C4-2B (cell line): ENCODE data around the gene FOXF1.

Source experiments
- H3K27ac ChIP-seq: fragments of 450-650 bp; 2 replicates; pipeline ENCODE4 v1.5.1; 2017
- ZFX ChIP-seq: fragments of 450-650 bp; IDR thresholded peaks from 2 replicates; pipeline ENCODE4 v1.6.1; 2017
- TF ChIP-seq, protein P1 (sequence below): fragments of 450-650 bp; conservative IDR thresholded peaks from 2 replicates; pipeline ENCODE4 v1.5.1; 2017; ENCODE audit warnings: mild to moderate bottlenecking

FOXF1 gene

GRCh38 chr16:86528061-86528929, 18.0 kb downstream of the FOXF1 start:
- TF ChIP-seq ZFX = no peak
- TF ChIP-seq, protein P1, sequence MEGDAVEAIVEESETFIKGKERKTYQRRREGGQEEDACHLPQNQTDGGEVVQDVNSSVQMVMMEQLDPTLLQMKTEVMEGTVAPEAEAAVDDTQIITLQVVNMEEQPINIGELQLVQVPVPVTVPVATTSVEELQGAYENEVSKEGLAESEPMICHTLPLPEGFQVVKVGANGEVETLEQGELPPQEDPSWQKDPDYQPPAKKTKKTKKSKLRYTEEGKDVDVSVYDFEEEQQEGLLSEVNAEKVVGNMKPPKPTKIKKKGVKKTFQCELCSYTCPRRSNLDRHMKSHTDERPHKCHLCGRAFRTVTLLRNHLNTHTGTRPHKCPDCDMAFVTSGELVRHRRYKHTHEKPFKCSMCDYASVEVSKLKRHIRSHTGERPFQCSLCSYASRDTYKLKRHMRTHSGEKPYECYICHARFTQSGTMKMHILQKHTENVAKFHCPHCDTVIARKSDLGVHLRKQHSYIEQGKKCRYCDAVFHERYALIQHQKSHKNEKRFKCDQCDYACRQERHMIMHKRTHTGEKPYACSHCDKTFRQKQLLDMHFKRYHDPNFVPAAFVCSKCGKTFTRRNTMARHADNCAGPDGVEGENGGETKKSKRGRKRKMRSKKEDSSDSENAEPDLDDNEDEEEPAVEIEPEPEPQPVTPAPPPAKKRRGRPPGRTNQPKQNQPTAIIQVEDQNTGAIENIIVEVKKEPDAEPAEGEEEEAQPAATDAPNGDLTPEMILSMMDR = no peak

DNA sequence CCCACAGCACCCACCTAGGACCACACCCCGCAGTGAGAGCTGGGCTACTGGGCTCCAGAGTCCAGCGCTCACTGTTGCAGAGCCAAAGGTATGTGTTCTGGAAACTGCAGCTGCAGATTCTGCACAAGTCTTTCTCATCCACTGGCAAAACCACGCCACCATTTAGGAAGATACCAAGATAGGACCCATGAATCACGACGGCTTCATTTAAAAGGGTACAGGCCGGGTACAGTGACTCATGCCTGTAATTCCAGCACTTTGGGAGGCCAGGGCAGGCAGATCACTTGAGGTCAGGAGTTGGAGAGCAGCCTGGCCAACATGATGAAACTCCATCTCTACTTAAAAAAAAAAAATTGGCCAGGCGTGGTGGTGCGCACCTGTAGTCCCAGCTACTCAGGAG, 18.8 kb downstream of the FOXF1 start:
- no peak for TF ChIP-seq ZFX
- TF ChIP-seq, protein P1 = no peak
- no peak overlapping the region for H3K27ac ChIP-seq

More at GRCh38 chr16:86528061-86528929, 18.0 kb downstream of the FOXF1 start:
- no peak overlapping the region for H3K27ac ChIP-seq

DNA sequence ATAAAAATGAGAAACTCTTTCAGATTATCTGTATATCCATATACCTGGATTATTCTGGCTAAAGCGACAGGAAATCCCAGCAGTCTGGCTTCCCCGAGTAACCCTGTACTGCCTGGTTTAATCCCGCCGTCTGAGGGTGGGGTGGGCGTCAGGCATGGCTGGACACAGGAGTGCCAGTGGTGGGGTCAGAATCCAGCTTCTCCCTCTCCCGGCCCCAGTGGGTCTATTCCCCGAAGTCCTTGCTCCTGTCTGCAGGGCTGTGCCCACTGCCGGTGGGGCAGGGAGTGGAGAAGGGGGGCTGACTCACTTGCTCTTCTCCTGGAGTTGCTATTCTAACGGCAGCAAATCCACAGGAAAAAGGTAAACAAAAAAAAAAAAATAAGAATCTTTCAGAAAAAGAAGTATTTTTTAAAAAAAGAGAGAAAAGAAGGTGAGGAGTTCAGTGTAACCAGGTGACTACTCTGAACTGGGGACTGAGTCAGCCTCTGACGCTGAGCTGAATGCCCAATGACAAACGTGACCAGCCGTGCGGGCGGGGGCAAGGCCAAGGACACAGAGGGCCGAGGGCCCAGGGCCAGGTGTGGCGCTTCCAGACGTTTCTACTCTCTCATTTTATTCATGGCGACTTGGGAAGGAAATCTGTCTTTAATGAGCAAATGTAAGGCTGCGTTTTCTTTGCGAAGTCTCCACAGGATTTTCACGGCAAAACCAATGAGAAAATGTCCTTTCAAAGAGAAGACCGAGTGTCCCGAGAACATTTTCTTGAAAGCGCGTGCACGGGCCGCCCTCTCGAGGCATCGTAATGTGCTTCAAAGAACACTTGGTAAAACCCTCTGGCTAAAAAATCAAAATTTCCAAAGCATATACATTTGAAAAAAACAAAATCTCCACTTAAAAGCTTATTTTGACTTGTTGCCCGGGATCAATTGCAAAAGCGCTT, 20.2 kb downstream of the FOXF1 start:
- no peak overlapping the region for H3K27ac ChIP-seq
- TF ChIP-seq ZFX = no peak
- TF ChIP-seq, protein P1 = no peak

GRCh38 chr16:86531191-86531545, 20.8 kb downstream of the FOXF1 start:
- TF ChIP-seq ZFX = no peak
- TF ChIP-seq, protein P1 = no peak
- H3K27ac ChIP-seq = no peak overlapping the region

- TF ChIP-seq, protein P1 = no peak
- no peak for TF ChIP-seq ZFX
- H3K27ac ChIP-seq = no peak overlapping the region
Measured at GRCh38 chr16:86531641-86532525, 21.6 kb downstream of the FOXF1 start.

DNA sequence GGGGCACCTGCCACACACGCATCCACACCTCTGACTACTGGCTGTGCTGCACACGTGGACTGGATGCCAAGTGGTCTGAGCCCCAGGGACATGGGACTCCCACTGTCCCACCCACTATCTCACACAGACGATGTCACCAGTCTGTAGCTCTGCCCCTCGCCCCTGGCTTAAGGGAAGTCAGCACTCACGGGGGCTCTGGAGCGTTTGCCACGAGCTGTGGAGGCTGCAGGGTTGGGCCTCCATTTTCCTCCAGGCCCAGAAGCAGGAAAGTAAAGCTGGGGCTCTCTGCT, 22.1 kb downstream of the FOXF1 start:
- TF ChIP-seq ZFX = no peak
- TF ChIP-seq, protein P1 = no peak
- no peak overlapping the region for H3K27ac ChIP-seq
